HCT116 (cell line): ENCODE results near the gene GNAI3.

Experiments
- CEBPB ChIP-seq: IDR thresholded peaks from 2 replicates; pipeline ENCODE4 v1.6.1; 2012; ENCODE audit warnings: low read depth
- CTCF ChIP-seq, 3 experiments: fragments of 200-600 bp in 1 of 3; sonication (generic) in 1 of 3; IDR thresholded peaks in 2 of 3; conservative IDR thresholded peaks in 1 of 3; 2 replicates each; pipeline ENCODE4 v1.5.1; 2012 to 2017; ENCODE audit warnings: low read depth in 2 of 3, low read length in 2 of 3, antibody characterized with exemption in 1 of 3, borderline replicate concordance in 1 of 3, control low read depth in 1 of 3, mild to moderate bottlenecking in 1 of 3, mixed read lengths in 1 of 3, mixed run types in 1 of 3, moderate library complexity in 1 of 3; ENCODE audit not compliant: insufficient read depth in 1 of 3
- EZH2 ChIP-seq: fragments of 200-600 bp; sonication (generic); IDR thresholded peaks from 2 replicates; pipeline ENCODE4 v1.6.1; 2017; ENCODE audit warnings: antibody characterized with exemption, mixed run types
- JUND ChIP-seq: IDR thresholded peaks from 2 replicates; pipeline ENCODE4 v1.6.1; 2012
- MAX ChIP-seq: IDR thresholded peaks from 2 replicates; pipeline ENCODE4 v1.6.1; 2012
- POLR2A ChIP-seq: IDR thresholded peaks from 2 replicates; pipeline ENCODE4 v1.7.0; 2011; ENCODE audit warnings: borderline replicate concordance; ENCODE audit not compliant: insufficient read depth, insufficient read length; ENCODE audit errors: extremely low read depth
- POLR2AphosphoS5 ChIP-seq: IDR thresholded peaks from 2 replicates; pipeline ENCODE4 v1.6.1; 2011; ENCODE audit warnings: mild to moderate bottlenecking, low read depth, low read length, moderate library complexity
- YY1 ChIP-seq: IDR thresholded peaks from 2 replicates; pipeline ENCODE4 v1.6.1; 2011; ENCODE audit warnings: low read length, low read depth, moderate library complexity, mild to moderate bottlenecking; ENCODE audit not compliant: insufficient replicate concordance; ENCODE audit errors: extremely low read depth
- ZBTB33 ChIP-seq: IDR thresholded peaks from 2 replicates; pipeline ENCODE4 v1.6.1; 2011; ENCODE audit warnings: mild to moderate bottlenecking, low read length, moderate library complexity; ENCODE audit not compliant: insufficient replicate concordance; ENCODE audit errors: extremely low read depth
- ZFX ChIP-seq: fragments of 450-650 bp; IDR thresholded peaks from 2 replicates; pipeline ENCODE4 v1.6.1; 2017
- ZNF274 ChIP-seq: fragments of 200-500 bp; sonication (Bioruptor generic); IDR thresholded peaks from 2 replicates; pipeline ENCODE4 v1.6.1; 2014; ENCODE audit warnings: mild to moderate bottlenecking, low read depth, low read length, inconsistent platforms

- no peak for TF ChIP-seq POLR2A
- no peak for TF ChIP-seq CTCF (IDR thresholded peaks at IDR 0.05 in 2 of 3, conservative IDR thresholded peaks at IDR 0.05 in 1 of 3; ENCODE audit: borderline replicate concordance in 1 of 3, insufficient read depth in 1 of 3, low read depth in 2 of 3, low read length in 2 of 3)
- TF ChIP-seq EZH2 = no peak
- TF ChIP-seq ZBTB33 = no peak
- no peak for TF ChIP-seq YY1
- no peak for TF ChIP-seq JUND
- no peak for TF ChIP-seq CEBPB
- TF ChIP-seq MAX = no peak
- TF ChIP-seq ZFX = no peak
- TF ChIP-seq ZNF274 = no peak
- TF ChIP-seq POLR2AphosphoS5 = no peak
These were observed 18.6 kb downstream of the GNAI3 start for GRCh38 chr1:109566982-109567381.
